GM18507 (cell line): ENCODE results near the gene RPS14.

Experiments
- DNase-seq: peaks from one replicate; pipeline ENCODE4 v3.0.0; 2011; ENCODE audit warnings: low read depth; ENCODE audit not compliant: insufficient read length; ENCODE audit errors: extremely low spot score
- FAIRE-seq: peaks from 2 replicates; lab custom pipeline; 2011; peaks lifted over from hg19 to GRCh38; lab: Jason Lieb, UNC

RPS14 gene

DNA sequence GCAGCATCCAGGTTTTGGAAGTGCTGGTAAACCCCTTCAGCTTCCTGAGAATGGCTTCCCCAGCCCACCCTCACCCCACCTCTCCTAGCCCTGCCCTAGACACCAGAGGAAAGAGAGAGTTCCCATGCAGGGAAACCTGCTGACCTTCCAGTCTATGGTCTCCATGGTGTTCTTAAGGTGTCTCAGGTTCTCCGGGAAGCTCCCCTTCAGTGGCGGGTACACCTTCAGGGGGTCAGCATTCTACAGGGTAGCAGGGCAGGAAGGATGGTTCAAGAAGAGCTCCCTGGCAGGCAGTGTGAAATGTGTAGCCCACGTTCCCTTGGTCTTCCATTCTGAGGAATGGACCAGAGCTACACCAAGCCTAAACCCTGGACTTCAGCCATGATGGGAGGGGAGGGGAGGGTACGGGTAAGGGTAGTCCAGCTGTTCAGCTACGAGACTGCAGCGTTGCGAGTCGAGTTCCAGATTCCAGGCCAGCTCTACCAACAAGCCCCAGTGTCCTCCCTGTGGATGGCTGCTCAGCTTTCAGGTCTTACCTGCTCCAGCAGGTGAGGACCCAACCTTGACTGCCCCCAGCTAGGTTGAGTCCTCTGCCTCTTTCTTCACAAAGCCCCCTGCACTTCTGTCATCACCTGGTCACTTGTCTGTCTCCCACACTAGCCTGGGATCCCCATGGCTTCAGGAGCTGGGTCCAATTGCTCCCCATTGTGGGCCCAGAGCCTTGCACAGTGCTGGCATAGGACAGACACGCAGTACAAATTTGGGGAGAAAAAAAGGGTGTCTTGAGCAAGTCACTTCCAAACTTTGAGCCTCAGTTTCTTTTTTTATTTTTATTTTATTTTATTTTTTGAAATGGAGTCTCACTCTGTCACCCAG, 44.4 kb downstream of the RPS14 start:
- DNase-seq (no peak), FAIRE-seq (no peak)

DNA sequence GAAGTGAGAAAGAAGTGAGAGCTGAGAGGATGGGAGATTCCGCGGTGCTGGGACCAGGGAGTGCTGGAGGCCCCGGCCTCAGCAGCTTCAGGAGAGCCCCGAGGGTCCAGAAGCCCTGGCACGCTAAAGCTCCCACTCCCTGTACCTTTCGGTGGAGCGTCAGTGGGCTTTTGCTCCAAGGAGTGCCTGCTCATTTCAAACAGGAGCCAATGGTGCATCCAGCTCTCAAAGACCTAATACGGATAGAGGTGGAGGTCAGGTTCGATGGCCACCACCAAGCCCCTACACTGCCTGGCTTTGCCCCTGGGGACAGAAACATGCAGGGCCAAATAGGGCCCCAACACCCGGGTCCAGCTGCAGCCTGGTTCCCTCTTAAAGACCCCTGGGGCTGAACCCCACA, 45.0 kb downstream of the RPS14 start:
- FAIRE-seq (no peak), DNase-seq (no peak)

GRCh38 chr5:150404121-150404520, 45.4 kb downstream of the RPS14 start:
- DNase-seq (no peak), FAIRE-seq (no peak)

DNA sequence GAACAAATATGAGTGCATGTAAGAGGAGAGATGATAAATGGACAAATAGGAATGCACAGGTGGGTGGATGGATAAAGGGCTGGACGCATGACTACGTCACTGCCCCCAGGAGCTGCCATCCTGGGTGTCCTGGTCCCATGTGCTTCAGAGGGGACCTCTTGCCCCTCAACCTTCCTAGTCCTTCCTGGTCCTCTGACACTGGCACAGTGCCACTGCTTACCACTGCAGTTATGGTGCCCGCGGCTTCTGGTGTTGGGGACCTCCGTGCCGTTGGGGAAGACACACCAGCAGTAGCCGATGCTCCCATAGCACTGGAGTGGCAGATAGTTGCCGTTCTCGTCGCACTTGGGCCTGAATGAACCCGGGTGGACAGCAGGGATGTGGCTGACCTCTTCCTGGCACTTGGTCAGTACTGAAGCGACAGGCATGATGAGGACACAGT, 46.6 kb downstream of the RPS14 start:
- FAIRE-seq, result no peak

DNA sequence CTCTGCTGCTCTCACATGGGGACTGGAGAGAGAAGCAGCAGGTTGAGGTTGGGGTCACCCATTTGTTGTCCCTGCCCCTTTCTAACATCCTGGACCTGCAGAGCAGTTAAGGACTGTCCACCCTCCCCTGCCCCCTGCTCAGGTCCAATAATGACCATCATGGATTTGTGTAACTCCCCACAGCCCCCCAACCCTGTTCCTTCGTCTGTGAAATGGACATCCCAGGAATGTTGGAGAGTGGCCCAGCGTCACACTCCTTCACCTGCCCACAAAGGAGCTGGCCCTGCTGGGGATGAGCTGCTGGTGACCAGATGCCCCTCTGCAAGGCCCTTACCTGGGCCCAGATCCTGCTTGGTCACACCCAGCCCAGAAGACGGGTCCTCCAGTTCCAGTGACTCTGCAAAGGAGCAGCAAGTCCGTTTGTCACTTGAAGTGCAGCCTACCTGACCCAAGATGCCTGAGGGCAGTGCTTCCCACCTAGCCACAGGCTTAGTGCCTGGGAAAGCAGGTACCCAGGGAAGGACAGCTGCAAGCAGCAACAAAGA, 47.2 kb downstream of the RPS14 start:
- FAIRE-seq, result no peak
- DNase-seq, result no peak

More for the DNA sequence above, 46.6 kb downstream of the RPS14 start:
- DNase-seq, result no peak

DNA sequence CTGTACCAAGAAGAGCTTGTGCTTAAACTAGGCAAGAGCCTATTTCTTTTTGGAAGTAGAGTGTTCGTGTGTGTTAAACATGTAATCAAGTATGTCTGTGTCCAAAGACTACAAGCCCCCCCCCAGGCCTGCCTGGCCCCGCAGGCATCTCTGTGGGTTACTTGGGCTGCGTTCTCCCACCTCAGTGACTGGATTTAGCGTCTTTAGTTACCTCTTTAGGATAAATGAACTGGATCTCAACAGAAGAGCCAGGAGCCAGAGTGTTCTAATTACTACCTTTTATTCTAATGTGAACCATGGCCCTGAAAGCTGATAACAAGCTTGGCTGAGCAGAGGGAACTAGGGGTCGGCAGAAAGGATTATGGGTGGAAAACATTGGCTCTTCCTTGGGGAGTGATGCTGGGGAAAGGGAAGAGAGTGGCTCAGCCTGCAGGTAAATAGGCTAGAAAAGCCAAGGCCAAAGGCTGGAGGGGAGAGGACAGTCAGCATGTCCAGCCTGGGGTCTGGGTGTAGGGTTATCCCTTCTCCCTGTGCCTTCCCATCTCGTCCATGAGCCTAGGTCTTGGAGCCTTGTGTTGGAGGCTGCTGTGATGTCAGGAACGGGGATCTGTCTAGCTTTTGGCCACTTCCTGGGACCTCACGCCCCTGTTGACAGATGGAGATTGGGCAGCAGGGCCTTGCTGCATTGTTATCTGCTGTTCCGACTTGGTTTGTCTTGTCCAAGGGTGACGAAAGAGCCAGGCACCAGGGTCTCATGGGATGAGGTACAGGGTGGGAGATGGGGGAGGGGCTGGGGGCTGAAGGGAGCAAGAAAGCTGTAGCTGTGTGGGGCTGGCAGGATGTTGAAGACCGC, 47.9 kb downstream of the RPS14 start:
- DNase-seq (no peak), FAIRE-seq (no peak)

DNA sequence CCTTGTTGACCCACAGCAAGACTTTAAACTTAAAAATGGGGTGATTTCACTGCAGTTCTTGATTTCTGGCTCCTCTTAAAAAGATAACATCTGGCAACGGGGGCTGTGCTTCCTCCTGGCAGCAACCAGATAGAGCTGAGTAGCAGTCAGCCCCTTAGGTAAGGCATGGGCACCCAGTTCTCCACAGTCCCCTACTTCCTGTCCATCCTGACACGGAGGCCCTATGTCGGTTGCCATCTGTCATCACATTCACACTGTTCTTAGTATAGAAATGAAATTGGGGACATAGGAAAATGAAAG, 48.5 kb downstream of the RPS14 start:
- no peak for DNase-seq

GRCh38 chr5:150400316-150401075, 49.0 kb downstream of the RPS14 start:
- FAIRE-seq, result peak; percentile 51
- DNase-seq, result no peak

More for the DNA sequence above, 48.5 kb downstream of the RPS14 start:
- no peak for FAIRE-seq

GRCh38 chr5:150399524-150400211, 49.9 kb downstream of the RPS14 start:
- FAIRE-seq, result no peak
- DNase-seq, result no peak

- no peak for DNase-seq
- peak; percentile 87 for FAIRE-seq
These were observed 50.6 kb downstream of the RPS14 start for GRCh38 chr5:150398722-150399523.

DNA sequence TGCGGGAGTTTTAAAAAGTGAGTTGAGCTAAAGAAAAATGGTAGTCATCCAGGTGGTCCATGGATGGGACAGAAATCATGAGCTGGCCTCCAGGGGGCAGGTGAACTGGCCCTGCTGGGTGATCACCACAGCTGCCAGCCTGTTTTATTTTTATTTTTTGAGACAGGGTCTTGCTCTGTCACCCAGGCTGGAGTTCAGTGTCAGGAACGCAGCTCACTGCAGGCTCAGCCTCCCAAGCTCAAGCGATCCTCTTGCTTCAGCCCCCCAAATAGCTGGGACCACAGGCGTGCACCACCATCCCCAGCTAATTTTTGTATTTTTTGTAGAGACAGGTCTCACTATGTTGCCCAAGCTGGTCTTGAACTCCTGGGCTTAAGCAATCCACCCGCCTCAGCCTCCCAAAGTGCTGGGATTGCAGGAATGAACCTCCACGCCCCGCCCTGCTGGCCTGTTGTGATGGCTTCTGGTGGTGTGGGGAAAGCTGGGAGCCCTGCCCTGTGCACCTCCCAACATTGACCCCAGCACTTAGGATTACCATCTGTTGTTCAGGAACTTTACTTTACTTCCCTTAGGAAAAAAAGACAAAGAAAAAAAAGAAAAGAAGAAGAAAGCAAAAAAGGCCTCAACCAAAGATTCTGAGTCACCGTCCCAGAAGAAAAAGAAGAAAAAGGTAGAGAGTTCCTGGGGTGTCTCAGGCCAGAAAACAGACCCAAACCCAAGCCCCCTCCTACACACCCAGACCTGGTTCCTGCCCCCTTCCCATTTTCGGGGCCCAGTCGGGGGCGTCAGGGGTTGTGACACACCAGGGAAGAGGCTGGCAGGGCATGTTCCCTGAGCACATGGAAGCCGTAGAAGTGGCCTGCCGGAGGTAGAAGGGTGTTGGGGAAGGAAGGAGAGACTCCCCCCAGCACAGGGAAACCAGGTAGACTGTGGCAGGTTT, 51.5 kb downstream of the RPS14 start:
- no peak for FAIRE-seq

GRCh38 chr5:150397146-150397781, 52.3 kb downstream of the RPS14 start:
- FAIRE-seq, result no peak
- no peak for DNase-seq

More for the DNA sequence above, 51.5 kb downstream of the RPS14 start:
- DNase-seq, result no peak

DNA sequence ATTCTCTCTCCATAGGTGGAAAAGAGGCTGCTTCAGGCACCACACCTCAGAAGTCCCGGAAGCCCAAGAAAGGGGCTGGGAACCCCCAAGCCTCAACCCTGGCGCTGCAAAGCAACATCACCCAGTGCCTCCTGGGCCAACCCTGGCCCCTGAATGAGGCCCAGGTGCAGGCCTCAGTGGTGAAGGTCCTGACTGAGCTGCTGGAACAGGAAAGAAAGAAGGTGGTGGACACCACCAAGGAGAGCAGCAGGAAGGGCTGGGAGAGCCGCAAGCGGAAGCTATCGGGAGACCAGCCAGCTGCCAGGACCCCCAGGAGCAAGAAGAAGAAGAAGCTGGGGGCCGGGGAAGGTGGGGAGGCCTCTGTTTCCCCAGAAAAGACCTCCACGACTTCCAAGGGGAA, 53.3 kb downstream of the RPS14 start:
- DNase-seq, result no peak
- FAIRE-seq, result no peak

DNA sequence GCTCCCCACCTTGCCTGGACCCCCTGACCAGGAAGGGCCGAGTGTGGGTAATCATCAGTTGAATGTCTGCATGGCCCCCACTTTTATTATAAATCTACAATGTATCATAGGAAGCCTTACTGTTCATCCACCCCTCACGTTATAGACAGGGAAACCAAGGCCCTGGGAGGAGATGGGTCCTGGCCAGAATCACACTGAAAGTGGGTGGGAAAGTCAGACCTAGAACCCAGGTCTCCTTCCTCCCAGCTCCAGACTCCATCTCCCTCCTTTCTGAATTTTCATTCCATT, 53.9 kb downstream of the RPS14 start:
- DNase-seq (no peak), FAIRE-seq (no peak)

DNA sequence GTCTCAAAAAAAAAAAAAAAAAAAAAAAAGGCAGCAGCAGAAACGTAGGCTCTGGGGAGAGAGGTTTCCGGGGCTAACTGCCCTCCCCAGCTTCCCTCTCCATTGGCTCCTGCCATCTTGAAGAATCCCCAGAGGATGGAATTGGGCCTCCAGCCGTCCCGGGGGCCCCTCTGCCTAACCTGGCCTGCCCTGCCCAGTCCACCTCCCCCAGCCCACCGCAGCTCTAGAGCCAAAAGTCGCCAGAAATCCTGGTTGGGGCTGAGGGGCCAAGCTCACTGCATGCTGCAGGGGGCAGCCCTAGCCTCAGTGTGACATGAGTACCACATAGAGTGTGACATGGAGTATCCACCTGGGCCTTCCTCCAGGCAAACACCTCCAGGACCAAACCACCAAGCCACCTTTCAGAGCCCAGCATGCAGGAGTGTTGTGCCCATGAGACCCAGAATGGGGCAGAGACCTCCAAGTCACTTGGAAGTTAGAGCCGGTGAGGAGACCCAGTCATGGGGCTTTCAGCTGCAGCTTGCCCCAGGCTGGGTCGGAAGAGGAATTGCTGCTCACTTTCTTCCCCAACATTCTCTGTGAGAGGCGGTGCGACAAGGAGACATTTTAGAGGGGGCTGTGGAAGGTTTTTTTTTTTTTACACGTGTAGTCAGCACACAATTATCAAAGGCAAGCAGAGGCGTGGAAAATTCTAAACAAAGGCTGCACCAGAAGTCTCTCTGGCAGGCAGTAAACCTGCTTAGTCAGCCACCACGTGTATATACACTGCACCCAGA, 54.4 kb downstream of the RPS14 start:
- no peak for DNase-seq
- no peak for FAIRE-seq

DNA sequence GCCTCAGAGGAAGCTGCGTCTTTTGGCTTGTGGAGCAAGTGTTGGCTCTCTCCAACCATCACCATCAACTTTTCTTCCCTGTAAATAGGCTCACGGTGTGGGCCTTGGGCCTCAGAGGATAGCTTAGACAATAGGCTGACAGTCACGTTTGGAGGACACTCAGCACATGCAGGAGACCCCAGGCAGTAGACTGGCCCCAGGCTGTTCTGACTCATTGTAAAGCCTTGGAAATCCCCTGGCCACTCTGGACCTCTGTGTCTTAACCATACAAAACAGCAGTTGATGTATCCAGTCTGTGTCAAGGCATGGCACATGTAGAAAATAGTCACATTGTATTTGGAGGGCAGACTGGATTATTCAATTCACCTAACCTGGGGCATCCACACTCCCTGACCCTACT, 55.4 kb downstream of the RPS14 start:
- peak; percentile 18 for FAIRE-seq
- no peak for DNase-seq
